ENCODE data around the gene TBX2. TPM values are rescaled to one million over a fixed set of nuclear protein-coding genes. Genes with fewer than 3 reads are reported as not detected.

Gene TBX2
- total and polyA plus RNA-seq, 2 donors (not counting 1 experiment from before 2014, with no cell fraction given) = 40.5 to 148 TPM

- Histone ChIP-seq H3K27me3 (ENCODE audit: control insufficient read depth, insufficient read depth, low read length) (no peaks in the 10 kb centered on the region), H3K4me3 (replicated peaks in 1 of 4; ENCODE audit: control extremely low read depth in 1 of 4, insufficient read depth in 1 of 4, low read depth in 3 of 4, low read length in 4 of 4) (no peak overlapping the region), H3K79me2 (ENCODE audit: control insufficient read depth, insufficient read depth, low read length) (no peaks in the 10 kb centered on the region), H3K27ac (ENCODE audit: insufficient read depth, low read length) (no peak overlapping the region), H3K4me2 (ENCODE audit: extremely low read depth, insufficient read depth, low read length) (no peak overlapping the region), H3K36me3 (ENCODE audit: control insufficient read depth, insufficient read depth, low read length) (no peaks in the 10 kb centered on the region), H4K20me1 (ENCODE audit: control insufficient read depth, extremely low read depth, insufficient read depth, low read length) (no peaks in the 10 kb centered on the region), H3K9me3 (ENCODE audit: control insufficient read depth, insufficient read depth, low read depth, low read length) (no peaks in the 10 kb centered on the region), H3K9ac (ENCODE audit: insufficient read depth, low read length) (no peak overlapping the region), H3K4me1 (ENCODE audit: control insufficient read depth, extremely low read depth, insufficient read depth, low read length) (peaks cover 7% of the 10 kb centered on the region), H2AFZ (ENCODE audit: low read length) (no peak overlapping the region)
- TF ChIP-seq EZH2 (IDR thresholded peaks at IDR 0.05; ENCODE audit: low read length, missing control alignments) (no peak), CTCF (conservative IDR thresholded peaks at IDR 0.05 in 1 of 2, IDR thresholded peaks at IDR 0.05 in 1 of 2; ENCODE audit: low read depth in 1 of 2, low read length in 2 of 2) (no peak)
- no peak for DNase-seq (ENCODE audit: low read depth in 2 of 2)
Measured at GRCh38 chr17:61362396-61362795, 37.2 kb upstream of the TBX2 start.

GRCh38 chr17:61362852-61363600, 36.6 kb upstream of the TBX2 start:
- Histone ChIP-seq H3K27ac (ENCODE audit: insufficient read depth, low read length) (no peak overlapping the region), H3K79me2 (ENCODE audit: control insufficient read depth, insufficient read depth, low read length) (no peaks in the 10 kb centered on the region), H3K27me3 (ENCODE audit: control insufficient read depth, insufficient read depth, low read length) (no peaks in the 10 kb centered on the region), H3K4me2 (ENCODE audit: extremely low read depth, insufficient read depth, low read length) (no peak overlapping the region), H3K4me1 (ENCODE audit: control insufficient read depth, extremely low read depth, insufficient read depth, low read length) (peaks cover 7% of the 10 kb centered on the region), H4K20me1 (ENCODE audit: control insufficient read depth, extremely low read depth, insufficient read depth, low read length) (no peaks in the 10 kb centered on the region), H3K9me3 (ENCODE audit: control insufficient read depth, insufficient read depth, low read depth, low read length) (no peaks in the 10 kb centered on the region), H3K9ac (ENCODE audit: insufficient read depth, low read length) (no peak overlapping the region), H3K4me3 (replicated peaks in 1 of 4; ENCODE audit: control extremely low read depth in 1 of 4, insufficient read depth in 1 of 4, low read depth in 3 of 4, low read length in 4 of 4) (no peak overlapping the region), H3K36me3 (ENCODE audit: control insufficient read depth, insufficient read depth, low read length) (no peaks in the 10 kb centered on the region), H2AFZ (ENCODE audit: low read length) (no peak overlapping the region)
- TF ChIP-seq EZH2 (IDR thresholded peaks at IDR 0.05; ENCODE audit: low read length, missing control alignments) = no peak
- TF ChIP-seq CTCF (conservative IDR thresholded peaks at IDR 0.05 in 1 of 2, IDR thresholded peaks at IDR 0.05 in 1 of 2; ENCODE audit: low read depth in 1 of 2, low read length in 2 of 2) = no peak
- DNase-seq (ENCODE audit: low read depth in 2 of 2) = no peak

GRCh38 chr17:61363601-61364462, 35.8 kb upstream of the TBX2 start:
- H3K27ac ChIP-seq (ENCODE audit: insufficient read depth, low read length) = no peak overlapping the region
- H3K4me1 ChIP-seq (ENCODE audit: control insufficient read depth, extremely low read depth, insufficient read depth, low read length) = peaks cover 7% of the 10 kb centered on the region
- no peak overlapping the region for H3K4me2 ChIP-seq (ENCODE audit: extremely low read depth, insufficient read depth, low read length)
- no peak overlapping the region for H3K4me3 ChIP-seq (replicated peaks in 1 of 4; ENCODE audit: control extremely low read depth in 1 of 4, insufficient read depth in 1 of 4, low read depth in 3 of 4, low read length in 4 of 4)
- no peaks in the 10 kb centered on the region for H3K36me3 ChIP-seq (ENCODE audit: control insufficient read depth, insufficient read depth, low read length)
- H4K20me1 ChIP-seq (ENCODE audit: control insufficient read depth, extremely low read depth, insufficient read depth, low read length) = no peaks in the 10 kb centered on the region
- no peaks in the 10 kb centered on the region for H3K79me2 ChIP-seq (ENCODE audit: control insufficient read depth, insufficient read depth, low read length)
- no peaks in the 10 kb centered on the region for H3K27me3 ChIP-seq (ENCODE audit: control insufficient read depth, insufficient read depth, low read length)
- TF ChIP-seq EZH2 (IDR thresholded peaks at IDR 0.05; ENCODE audit: low read length, missing control alignments) (no peak), CTCF (conservative IDR thresholded peaks at IDR 0.05 in 1 of 2, IDR thresholded peaks at IDR 0.05 in 1 of 2; ENCODE audit: low read depth in 1 of 2, low read length in 2 of 2) (no peak)
- H3K9ac ChIP-seq (ENCODE audit: insufficient read depth, low read length) = no peak overlapping the region
- H2AFZ ChIP-seq (ENCODE audit: low read length) = no peak overlapping the region
- no peak for DNase-seq (ENCODE audit: low read depth in 2 of 2)
- H3K9me3 ChIP-seq (ENCODE audit: control insufficient read depth, insufficient read depth, low read depth, low read length) = no peaks in the 10 kb centered on the region
